Panc1 (cell line): ENCODE results near the gene FBXO46.

Source experiments
- TCF7L2 ChIP-seq: IDR thresholded peaks from 2 replicates; pipeline ENCODE4 v1.6.1; 2011; ENCODE audit warnings: mild to moderate bottlenecking, low read depth, low read length, inconsistent platforms
- TF ChIP-seq, protein P1 (sequence below): fragments of 450-650 bp; IDR thresholded peaks from 2 replicates; pipeline ENCODE4 v1.5.1; 2017; ENCODE audit warnings: mild to moderate bottlenecking
- TF ChIP-seq, protein P2 (sequence below), 2 experiments: IDR thresholded peaks; 2 replicates each; pipeline ENCODE4 v1.6.1; 2011 to 2012; ENCODE audit warnings: low read depth in 2 of 2, control low read depth in 1 of 2, low read length in 1 of 2, mild to moderate bottlenecking in 1 of 2, moderate library complexity in 1 of 2; ENCODE audit not compliant: insufficient read depth in 1 of 2

DNA sequence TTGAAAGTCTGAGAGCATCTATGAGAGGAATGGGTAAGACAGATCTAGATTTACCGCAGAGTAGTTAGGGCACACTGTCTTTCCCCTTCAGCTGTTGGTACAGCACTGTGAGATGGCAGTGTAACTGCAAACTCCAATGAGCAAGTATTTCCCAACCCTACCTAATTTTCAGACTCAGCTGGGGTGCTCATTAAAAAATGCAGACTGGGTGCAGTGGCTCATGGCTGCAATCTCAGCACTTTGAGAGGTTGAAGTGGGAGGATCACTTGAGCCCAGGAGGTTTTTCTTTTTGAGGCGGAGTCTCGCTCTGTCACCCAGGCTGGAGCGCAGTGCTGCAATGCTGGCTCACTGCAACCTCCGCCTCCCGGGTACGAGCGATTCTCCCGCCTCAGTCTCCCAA is 25.6 kb downstream of the FBXO46 start:
- TF ChIP-seq, protein P1, sequence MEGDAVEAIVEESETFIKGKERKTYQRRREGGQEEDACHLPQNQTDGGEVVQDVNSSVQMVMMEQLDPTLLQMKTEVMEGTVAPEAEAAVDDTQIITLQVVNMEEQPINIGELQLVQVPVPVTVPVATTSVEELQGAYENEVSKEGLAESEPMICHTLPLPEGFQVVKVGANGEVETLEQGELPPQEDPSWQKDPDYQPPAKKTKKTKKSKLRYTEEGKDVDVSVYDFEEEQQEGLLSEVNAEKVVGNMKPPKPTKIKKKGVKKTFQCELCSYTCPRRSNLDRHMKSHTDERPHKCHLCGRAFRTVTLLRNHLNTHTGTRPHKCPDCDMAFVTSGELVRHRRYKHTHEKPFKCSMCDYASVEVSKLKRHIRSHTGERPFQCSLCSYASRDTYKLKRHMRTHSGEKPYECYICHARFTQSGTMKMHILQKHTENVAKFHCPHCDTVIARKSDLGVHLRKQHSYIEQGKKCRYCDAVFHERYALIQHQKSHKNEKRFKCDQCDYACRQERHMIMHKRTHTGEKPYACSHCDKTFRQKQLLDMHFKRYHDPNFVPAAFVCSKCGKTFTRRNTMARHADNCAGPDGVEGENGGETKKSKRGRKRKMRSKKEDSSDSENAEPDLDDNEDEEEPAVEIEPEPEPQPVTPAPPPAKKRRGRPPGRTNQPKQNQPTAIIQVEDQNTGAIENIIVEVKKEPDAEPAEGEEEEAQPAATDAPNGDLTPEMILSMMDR, result no peak
- TF ChIP-seq, protein P2, sequence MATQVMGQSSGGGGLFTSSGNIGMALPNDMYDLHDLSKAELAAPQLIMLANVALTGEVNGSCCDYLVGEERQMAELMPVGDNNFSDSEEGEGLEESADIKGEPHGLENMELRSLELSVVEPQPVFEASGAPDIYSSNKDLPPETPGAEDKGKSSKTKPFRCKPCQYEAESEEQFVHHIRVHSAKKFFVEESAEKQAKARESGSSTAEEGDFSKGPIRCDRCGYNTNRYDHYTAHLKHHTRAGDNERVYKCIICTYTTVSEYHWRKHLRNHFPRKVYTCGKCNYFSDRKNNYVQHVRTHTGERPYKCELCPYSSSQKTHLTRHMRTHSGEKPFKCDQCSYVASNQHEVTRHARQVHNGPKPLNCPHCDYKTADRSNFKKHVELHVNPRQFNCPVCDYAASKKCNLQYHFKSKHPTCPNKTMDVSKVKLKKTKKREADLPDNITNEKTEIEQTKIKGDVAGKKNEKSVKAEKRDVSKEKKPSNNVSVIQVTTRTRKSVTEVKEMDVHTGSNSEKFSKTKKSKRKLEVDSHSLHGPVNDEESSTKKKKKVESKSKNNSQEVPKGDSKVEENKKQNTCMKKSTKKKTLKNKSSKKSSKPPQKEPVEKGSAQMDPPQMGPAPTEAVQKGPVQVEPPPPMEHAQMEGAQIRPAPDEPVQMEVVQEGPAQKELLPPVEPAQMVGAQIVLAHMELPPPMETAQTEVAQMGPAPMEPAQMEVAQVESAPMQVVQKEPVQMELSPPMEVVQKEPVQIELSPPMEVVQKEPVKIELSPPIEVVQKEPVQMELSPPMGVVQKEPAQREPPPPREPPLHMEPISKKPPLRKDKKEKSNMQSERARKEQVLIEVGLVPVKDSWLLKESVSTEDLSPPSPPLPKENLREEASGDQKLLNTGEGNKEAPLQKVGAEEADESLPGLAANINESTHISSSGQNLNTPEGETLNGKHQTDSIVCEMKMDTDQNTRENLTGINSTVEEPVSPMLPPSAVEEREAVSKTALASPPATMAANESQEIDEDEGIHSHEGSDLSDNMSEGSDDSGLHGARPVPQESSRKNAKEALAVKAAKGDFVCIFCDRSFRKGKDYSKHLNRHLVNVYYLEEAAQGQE (IDR thresholded peaks at IDR 0.05; ENCODE audit: insufficient read depth in 1 of 2, low read depth in 2 of 2, low read length in 1 of 2), result no peak
- TF ChIP-seq TCF7L2, result no peak
